ENCODE measurements around the gene PANK4. TPM values are rescaled to one million over a fixed set of nuclear protein-coding genes. Genes with fewer than 3 reads are reported as not detected.

The PANK4 gene
- total RNA-seq, 2 experiments from 2014 or later, result 39.1 to 41.3 TPM

- ChIA-PET CTCF (interaction anchor here (1.1 to 1.4 kb wide), 2 partner anchors 10 to 52 kb away, joined by 3 read pairs; no protein-coding TSS in a partner anchor), POLR2A (no interaction called here)
These were observed 30.2 kb downstream of the PANK4 start for GRCh38 chr1:2496087-2496622.

- POLR2A ChIA-PET, result no interaction called here
- CTCF ChIA-PET, result no interaction called here
These were observed 30.9 kb downstream of the PANK4 start for GRCh38 chr1:2495546-2495945.

GRCh38 chr1:2495026-2495425, 31.4 kb downstream of the PANK4 start:
- POLR2A ChIA-PET, result no interaction called here
- CTCF ChIA-PET, result no interaction called here

GRCh38 chr1:2494323-2494693, 32.1 kb downstream of the PANK4 start:
- ChIA-PET CTCF (interaction anchor here (0.9 kb wide), 1 partner anchor 13 kb away, joined by 3 read pairs; no protein-coding TSS in a partner anchor), POLR2A (no interaction called here)

- POLR2A ChIA-PET, result no interaction called here
- CTCF ChIA-PET, result interaction anchor here (0.9 kb wide), 1 partner anchor 14 kb away, joined by 3 read pairs; no protein-coding TSS in a partner anchor
These were observed 32.6 kb downstream of the PANK4 start for GRCh38 chr1:2493691-2494322.

- POLR2A ChIA-PET, result no interaction called here
- CTCF ChIA-PET, result no interaction called here
These were observed 33.2 kb downstream of the PANK4 start for GRCh38 chr1:2493218-2493617.

- POLR2A ChIA-PET, result no interaction called here
- CTCF ChIA-PET, result no interaction called here
These were observed 34.3 kb downstream of the PANK4 start for GRCh38 chr1:2492091-2492490.

GRCh38 chr1:2489615-2490014, 36.8 kb downstream of the PANK4 start:
- POLR2A ChIA-PET, result no interaction called here
- CTCF ChIA-PET, result interaction anchor here (0.9 kb wide), 1 partner anchor 964 kb away, joined by 3 read pairs; no protein-coding TSS in a partner anchor

- POLR2A ChIA-PET, result interaction anchor here (0.6 to 0.7 kb wide), 2 partner anchors 9 to 11 kb away, joined by 3 to 9 read pairs; no protein-coding TSS in a partner anchor
- CTCF ChIA-PET, result interaction anchor here (0.9 to 1.0 kb wide), 2 partner anchors 9 to 964 kb away, joined by 3 read pairs; no protein-coding TSS in a partner anchor
These were observed 37.7 kb downstream of the PANK4 start for GRCh38 chr1:2488688-2489087.

GRCh38 chr1:2486558-2486957, 39.8 kb downstream of the PANK4 start:
- ChIA-PET POLR2A (no interaction called here), CTCF (no interaction called here)

GRCh38 chr1:2486041-2486440, 40.4 kb downstream of the PANK4 start:
- ChIA-PET CTCF (no interaction called here), POLR2A (no interaction called here)

- POLR2A ChIA-PET, result no interaction called here
These were observed 42.4 kb downstream of the PANK4 start for GRCh38 chr1:2483970-2484369.

GRCh38 chr1:2483026-2483425, 43.4 kb downstream of the PANK4 start:
- ChIA-PET CTCF (no interaction called here), POLR2A (no interaction called here)

More at GRCh38 chr1:2483970-2484369, 42.4 kb downstream of the PANK4 start:
- CTCF ChIA-PET, result no interaction called here

GRCh38 chr1:2482588-2482987, 43.8 kb downstream of the PANK4 start:
- ChIA-PET CTCF (no interaction called here), POLR2A (no interaction called here)

GRCh38 chr1:2481885-2482284, 44.5 kb downstream of the PANK4 start:
- ChIA-PET POLR2A (no interaction called here), CTCF (no interaction called here)

GRCh38 chr1:2480986-2481364, 45.4 kb downstream of the PANK4 start:
- POLR2A ChIA-PET, result no interaction called here

GRCh38 chr1:2480236-2480985, 46.0 kb downstream of the PANK4 start:
- POLR2A ChIA-PET, result no interaction called here
- CTCF ChIA-PET, result interaction anchor here (0.6 kb wide), 1 partner anchor 292 kb away, joined by 7 read pairs; no protein-coding TSS in a partner anchor

More at GRCh38 chr1:2480986-2481364, 45.4 kb downstream of the PANK4 start:
- CTCF ChIA-PET, result interaction anchor here (0.6 kb wide), 1 partner anchor 292 kb away, joined by 7 read pairs; no protein-coding TSS in a partner anchor

- CTCF ChIA-PET, result no interaction called here
- POLR2A ChIA-PET, result no interaction called here
These were observed 46.8 kb downstream of the PANK4 start for GRCh38 chr1:2479618-2480017.

- CTCF ChIA-PET, result no interaction called here
- POLR2A ChIA-PET, result no interaction called here
These were observed 47.2 kb downstream of the PANK4 start for GRCh38 chr1:2479186-2479585.

- CTCF ChIA-PET, result interaction anchor here (0.9 kb wide), 1 partner anchor 20 kb away, joined by 3 read pairs; no protein-coding TSS in a partner anchor
- POLR2A ChIA-PET, result no interaction called here
These were observed 48.5 kb downstream of the PANK4 start for GRCh38 chr1:2477791-2478499.

Measured in activated CD8-positive, alpha-beta memory T cell treated with anti-CD3 and anti-CD28 coated beads for 36 hours (primary cell).